GM19099 (cell line): ENCODE data around the gene OR1A2.

ENCODE experiments used
- POLR2A ChIP-seq: IDR thresholded peaks from 3 replicates; pipeline ENCODE4 v1.6.1; 2011; ENCODE audit warnings: low read depth; ENCODE audit not compliant: insufficient read length; ENCODE audit errors: extremely low read depth

OR1A2 gene

GRCh38 chr17:3197219-3197618, at the start of gene OR1A2:
Gene OR1A2 (plus strand): TSS chr17:3197519. CDS start chr17:3197519, 0 bp downstream.
- no peak for TF ChIP-seq POLR2A

- TF ChIP-seq POLR2A = no peak
Measured at GRCh38 chr17:3157218-3157617, 40.1 kb upstream of the OR1A2 start.

- TF ChIP-seq POLR2A = no peak
Measured at GRCh38 chr17:3167574-3167973, 29.7 kb upstream of the OR1A2 start.

- no peak for TF ChIP-seq POLR2A
Measured at GRCh38 chr17:3189961-3190360, 7.4 kb upstream of the OR1A2 start.

- no peak for TF ChIP-seq POLR2A
Measured at GRCh38 chr17:3207367-3207766, 10.0 kb downstream of the OR1A2 start, which contains the start of gene OR1A1. Gene OR1A1 (plus strand): TSS chr17:3207667. CDS start chr17:3215621, 7,954 bp downstream.

GRCh38 chr17:3208484-3208883, 11.2 kb downstream of the OR1A2 start:
- TF ChIP-seq POLR2A = no peak

GRCh38 chr17:3213001-3213400, 15.7 kb downstream of the OR1A2 start:
- TF ChIP-seq POLR2A = no peak

GRCh38 chr17:3213587-3213986, 16.3 kb downstream of the OR1A2 start:
- no peak for TF ChIP-seq POLR2A

- no peak for TF ChIP-seq POLR2A
Measured at GRCh38 chr17:3221850-3222249, 24.5 kb downstream of the OR1A2 start.

GRCh38 chr17:3222505-3222904, 25.2 kb downstream of the OR1A2 start:
- TF ChIP-seq POLR2A = no peak
